ENCODE measurements around the gene EXOC7.
"Not testable (repeated sequence)": the region's sequence is repeated elsewhere in the genome, so short reads cannot be mapped to it uniquely, and the experiment has no call there.

The EXOC7 gene

DNA sequence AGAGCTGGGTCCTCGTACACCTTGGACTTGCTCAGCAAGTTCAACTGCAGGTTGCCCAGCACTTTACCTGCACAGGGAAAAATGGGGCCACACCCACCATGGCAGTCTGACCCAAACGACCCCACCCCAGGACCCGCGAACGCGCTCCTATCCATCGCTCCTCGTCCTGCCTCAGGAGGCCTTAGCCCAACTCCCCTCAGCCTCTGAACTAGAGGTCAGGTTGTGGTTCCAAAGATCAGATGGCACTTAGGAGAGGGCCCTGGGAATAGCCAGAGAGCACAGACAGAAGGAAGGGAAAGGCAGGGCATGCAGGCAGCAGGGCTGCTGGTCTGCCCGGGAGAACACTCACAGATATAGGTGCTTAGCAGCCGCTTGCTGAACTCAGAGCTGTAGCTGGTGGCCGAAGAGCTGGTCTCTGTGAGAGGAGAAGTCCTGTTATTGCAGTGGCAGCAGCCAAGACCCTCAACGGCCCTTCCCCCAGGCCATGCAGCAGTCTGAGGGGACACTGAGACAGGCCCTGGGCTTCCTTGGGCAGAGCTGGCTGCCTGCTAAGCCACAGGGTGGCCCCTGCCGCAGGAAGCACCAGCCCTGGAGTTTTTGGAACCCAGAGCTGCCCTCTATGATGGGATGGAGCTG lies 17.7 kb downstream of the EXOC7 start:
- DNase-seq = no peak

DNA sequence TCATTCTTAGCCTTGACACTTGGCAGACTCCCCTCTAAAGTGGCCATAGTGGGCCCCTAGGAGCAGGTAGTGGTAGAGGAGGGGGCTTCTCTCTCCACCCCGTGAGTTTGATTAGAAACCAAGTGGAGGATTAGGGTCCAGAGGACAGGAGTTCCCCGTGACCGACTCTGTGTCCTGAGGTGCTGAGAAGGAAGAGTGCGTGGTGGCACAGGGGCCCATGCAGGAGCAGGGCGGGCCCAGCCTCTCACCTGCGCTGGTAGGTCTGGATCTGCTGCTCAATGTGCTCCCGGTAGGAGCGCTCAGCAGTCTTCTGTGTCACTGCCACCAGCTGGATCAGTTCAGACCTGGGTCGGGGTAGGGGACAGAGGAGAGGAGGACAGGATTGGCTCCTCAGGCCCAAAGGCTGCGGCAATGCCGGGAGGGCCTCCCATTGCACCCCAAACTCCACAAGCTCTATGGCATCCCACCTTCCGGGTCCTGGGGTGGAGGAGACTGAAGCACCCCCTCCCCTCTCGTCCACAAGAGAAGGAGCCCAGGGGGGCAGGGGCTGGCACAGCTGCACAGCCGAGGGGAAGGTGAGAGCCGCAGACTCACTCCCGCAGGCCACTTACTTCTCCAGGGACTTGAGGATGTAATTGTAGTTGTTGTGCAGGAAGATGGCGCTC lies 18.4 kb downstream of the EXOC7 start:
- DNase-seq = no peak

DNA sequence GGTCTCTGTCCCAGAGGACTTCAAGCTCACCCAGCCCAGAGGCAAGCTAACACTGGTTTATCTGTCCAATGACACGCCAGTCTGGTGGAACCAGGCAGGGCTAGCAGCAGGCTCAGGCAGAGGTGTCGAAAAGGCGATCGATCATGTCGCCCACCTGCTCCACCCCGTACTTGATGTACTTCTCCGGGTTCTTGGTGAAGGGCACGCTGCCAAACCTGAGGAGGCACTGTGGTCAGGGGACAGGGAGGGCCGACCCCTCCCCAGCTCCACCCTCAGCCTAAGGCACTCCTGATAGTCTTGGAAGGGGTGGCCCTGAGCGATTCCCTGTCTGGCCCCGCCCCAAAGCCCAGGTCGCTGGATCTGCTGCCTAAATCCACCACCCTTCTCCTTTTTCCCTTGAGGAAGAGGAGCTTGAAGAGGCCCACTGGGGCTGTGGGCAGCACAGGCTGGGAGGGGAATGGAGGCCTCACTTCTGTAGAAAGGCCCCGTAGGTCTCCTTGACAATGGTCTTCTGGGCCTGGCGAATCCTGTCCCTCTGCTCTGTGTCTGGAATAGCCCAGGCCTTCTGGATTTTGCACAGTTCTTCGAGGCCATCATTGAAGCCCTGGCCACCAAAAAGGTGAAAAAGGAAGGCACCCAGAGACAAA lies 19.9 kb downstream of the EXOC7 start:
- DNase-seq = no peak

DNA sequence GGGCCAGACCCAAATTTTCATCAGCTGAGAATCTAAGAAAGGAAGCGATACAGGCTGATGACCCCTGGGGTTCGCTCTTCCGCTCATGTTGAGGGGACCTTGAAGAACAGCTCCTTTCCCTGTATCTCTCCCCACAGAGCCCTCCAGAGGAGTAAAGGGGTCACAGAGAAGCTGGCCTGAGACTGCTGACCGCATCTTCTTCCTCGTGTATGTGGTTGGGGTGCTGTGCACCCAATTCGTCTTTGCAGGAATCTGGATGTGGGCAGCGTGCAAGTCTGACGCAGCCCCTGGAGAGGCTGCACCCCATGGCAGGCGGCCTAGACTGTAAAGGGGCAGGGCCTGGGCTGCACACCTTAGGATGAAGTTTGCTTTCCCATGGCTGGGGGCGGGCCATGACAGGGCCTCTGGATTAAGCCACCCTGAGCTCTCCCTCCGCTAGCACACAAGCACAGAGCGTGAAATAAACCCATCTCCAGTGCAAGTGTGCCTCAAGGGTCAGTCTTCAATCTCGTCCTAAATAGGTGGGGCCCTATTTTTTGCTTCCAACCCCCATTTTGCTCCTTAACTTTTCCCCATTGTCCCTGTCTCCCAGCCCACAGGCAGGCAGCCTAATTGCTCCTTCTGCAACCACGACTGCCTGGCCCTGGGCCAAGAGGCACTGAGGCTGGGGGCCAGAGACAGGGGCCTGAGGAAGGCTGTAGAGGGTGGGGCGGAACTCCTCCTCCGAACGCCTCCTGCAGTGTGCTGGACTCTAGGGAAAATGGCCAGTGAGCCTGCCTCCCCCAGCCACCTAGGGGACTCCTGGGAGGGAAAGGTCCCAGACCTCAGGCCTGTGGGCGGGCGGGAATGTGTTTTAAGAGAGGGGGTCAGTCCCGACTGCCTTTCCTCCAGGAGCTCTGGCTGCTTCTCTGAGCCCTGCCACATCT lies 21.0 kb downstream of the EXOC7 start:
- no peak for DNase-seq

DNA sequence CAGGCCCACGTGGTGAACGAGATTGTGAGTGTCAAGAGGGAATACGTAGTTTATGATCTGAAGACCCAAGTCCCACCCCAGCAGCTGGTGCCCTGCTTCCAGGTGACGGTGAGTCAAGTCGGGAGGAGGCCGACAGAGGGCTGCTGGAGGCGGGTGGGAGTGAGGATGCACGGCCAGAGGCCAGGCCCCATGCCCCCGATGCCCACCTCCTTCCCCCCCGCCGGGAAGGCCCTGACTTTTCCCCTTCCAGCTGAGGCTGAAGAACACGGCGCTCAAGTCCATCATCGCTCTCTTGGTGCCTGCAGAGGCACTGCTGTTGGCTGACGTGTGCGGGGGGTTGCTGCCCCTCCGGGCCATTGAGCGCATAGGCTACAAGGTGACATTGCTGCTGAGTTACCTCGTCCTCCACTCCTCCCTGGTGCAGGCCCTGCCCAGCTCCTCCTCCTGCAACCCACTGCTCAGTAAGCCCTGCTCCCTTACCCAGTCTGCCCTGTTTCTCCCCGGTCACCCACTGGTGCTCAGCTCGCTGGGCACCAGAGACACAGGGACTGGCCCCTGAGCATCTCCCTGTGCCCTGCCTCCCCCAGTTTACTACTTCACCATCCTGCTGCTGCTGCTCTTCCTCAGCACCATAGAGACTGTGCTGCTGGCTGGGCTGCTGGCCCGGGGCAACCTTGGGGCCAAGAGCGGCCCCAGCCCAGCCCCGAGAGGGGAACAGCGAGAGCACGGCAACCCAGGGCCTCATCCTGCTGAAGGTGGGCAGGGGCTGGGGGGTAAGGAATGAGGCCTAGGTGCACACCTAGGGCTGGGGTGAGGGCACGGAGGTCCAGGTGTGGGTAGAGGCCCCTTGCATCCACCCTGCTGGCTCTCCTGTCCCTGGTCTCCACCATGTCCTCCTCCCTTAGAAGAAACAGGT lies 22.0 kb downstream of the EXOC7 start:
- DNase-seq = no peak

DNA sequence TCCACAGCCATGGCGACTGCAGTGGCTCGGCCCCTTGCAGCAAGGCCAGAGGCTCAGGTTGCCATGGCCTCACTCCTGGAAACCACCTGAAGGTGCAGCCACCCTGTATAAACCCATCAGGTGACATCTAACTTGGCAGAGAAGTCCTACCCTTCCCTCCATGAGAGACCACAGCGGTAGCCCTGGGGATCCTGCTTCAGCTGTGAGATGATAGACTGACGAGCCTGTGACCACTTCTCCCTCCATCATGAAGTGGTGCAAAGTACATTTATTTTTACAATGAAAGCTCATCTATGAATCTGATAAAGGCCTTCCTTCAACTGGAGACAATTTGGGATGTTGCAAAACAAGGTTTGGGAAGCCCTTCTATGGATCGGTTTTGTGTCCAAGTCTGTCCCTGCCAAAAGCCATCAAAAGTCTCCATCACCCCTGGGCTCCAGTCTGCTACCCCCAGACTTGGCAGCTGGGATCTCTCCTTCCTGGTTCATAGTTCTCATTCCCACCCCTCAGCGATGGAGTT lies 22.8 kb downstream of the EXOC7 start:
- DNase-seq = no peak

DNA sequence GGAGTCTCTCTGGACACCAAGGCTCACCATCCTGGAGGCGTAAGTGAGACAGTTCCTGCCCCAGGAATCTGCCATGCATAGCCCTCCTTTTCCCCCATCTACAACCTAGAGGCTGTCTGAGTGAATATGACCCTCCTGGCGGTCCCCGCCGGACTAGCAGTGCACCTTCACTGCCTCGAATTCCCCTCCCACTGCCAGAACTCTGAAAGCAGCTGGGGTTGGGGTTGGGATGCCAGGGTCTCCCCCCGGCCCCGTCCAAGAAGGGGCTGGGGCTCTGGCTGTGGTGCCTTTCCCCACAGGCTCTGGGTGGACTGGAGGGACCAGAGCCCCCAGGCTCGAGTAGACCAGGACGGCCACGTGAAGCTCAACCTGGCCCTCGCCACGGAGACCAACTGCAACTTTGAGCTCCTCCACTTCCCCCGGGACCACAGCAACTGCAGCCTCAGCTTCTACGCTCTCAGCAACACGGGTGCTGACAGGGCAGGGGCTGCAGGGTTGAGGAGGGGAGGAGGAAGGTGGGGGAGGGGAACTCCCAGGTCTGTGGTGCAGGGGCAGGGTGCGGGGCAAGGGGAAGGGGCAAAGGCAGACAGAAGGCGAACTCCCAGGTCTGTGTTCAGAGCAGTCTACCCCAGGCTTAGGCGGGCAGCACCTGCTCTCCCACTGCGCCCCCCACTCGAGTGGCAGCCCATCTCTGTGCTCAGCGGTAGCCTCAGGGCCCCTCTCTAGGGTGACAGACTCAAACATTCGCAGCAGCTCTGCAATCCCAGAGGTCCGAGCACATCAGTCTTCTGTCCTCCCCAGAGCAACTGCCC lies 23.4 kb downstream of the EXOC7 start:
- DNase-seq = no peak

DNA sequence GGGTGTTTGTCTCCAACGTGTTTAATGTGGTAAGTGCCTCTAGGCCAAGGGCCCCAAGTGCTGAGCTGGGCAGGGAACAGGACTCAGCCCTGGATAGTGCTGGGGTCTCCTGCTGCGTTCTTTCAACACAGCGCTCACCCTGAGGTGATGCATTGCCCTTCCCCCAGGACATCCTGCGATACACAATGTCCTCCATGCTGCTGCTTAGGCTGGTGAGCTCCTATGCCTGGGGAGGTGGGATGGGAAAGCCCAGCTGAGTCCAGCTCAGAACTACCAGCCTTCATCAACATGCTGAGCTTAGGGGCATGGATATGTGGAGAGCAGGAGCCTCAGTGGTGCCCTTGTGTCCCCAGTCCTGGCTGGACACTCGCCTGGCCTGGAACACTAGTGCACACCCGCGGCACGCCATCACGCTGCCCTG lies 24.0 kb downstream of the EXOC7 start:
- no peak for DNase-seq

DNA sequence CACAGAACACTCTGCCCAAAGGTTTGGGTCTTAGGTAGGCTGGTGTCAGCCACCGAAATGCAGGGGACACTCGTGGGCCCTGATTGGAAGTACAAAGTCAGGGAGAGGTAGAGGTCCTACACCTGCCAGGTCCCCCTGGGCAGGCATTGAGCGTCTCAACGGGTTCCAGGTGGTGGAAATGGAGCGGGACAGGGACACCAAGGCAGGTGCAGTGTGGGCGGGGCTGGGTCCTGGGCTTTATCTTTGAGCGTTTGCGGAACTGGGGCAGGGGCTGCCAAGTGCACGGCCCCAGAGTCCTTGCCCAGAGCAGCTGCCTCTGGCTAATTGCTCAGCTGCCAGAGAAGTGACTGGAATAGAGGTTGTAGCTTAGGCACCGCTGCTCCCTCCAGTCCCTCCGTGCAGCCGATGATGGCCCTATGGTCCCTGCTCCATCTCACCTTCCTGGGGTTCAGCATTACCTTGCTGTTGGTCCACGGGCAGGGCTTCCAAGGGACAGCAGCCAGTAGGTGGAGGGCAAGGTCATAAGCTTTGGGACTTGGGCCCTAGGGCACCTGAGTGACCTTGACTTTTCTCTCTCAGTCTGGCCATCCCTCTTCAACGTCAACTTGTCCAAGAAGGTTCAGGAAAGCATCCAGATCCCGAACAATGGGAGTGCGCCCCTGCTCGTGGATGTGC lies 24.6 kb downstream of the EXOC7 start, which contains the start of gene ZACN:
TSS of gene ZACN (plus strand) at position 323 of the 675 bp plus-strand sequence. CDS start at position 406, 83 bp downstream.
- DNase-seq = no peak

DNA sequence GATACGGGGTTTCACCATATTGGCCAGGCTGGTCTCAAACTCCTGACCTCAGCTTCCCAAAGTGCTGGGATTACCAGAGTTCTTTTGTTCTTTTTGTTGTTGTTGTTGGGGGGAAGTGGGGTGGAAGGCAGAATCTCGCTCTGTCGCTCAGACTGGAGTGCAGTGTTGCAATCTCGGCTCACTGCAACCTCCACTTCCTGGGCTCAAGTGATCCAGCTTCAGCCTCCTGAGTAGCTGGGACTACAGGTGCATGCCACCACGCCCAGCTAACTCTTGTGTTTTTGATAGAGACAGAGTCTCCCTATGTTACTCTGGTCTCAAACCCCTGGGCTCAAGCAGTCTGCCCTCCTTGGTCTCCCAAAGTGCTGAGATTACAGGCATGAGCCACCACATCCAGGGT lies 25.2 kb downstream of the EXOC7 start:
- DNase-seq = not testable (repeated sequence)

DNA sequence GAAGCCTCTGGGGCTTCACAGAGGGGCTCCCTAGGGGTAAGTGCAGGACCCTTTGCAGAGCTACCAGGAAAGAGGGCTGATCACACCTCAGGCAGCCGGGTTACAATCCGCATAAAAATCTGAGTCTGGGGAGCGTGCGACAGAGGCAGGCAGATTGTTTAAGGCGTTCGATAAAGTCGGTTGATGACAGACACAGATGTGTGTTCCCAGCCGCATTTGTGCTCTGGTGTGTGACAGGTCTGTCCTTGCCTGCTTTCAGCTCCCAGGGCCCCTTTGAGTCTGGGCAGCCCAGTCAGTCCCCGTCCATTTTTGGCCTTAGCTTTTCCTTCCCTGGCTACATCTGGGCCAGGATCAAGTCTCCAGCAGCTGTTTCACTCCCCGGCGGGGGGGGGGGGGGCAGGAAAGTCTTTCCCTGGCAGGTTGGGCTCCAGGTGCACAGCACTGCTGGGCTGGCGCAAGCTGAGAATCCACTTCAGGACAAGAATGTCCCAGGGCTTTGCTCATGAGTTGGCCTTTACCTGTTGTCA lies 25.9 kb downstream of the EXOC7 start:
- no peak for DNase-seq

DNA sequence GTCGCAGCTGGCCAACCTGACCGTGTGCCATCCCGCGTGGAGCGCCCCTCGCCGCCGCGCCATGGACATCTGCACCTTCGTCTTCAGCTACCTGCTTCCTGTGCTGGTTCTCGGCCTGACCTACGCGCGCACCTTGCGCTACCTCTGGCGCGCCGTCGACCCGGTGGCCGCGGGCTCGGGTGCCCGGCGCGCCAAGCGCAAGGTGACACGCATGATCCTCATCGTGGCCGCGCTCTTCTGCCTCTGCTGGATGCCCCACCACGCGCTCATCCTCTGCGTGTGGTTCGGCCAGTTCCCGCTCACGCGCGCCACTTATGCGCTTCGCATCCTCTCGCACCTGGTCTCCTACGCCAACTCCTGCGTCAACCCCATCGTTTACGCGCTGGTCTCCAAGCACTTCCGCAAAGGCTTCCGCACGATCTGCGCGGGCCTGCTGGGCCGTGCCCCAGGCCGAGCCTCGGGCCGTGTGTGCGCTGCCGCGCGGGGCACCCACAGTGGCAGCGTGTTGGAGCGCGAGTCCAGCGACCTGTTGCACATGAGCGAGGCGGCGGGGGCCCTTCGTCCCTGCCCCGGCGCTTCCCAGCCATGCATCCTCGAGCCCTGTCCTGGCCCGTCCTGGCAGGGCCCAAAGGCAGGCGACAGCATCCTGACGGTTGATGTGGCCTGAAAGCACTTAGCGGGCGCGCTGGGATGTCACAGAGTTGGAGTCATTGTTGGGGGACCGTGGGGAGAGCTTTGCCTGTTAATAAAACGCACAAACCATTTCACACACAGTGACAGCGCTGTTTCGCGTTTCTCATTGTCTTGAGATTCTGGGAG lies 26.6 kb downstream of the EXOC7 start:
- no peak for DNase-seq

DNA sequence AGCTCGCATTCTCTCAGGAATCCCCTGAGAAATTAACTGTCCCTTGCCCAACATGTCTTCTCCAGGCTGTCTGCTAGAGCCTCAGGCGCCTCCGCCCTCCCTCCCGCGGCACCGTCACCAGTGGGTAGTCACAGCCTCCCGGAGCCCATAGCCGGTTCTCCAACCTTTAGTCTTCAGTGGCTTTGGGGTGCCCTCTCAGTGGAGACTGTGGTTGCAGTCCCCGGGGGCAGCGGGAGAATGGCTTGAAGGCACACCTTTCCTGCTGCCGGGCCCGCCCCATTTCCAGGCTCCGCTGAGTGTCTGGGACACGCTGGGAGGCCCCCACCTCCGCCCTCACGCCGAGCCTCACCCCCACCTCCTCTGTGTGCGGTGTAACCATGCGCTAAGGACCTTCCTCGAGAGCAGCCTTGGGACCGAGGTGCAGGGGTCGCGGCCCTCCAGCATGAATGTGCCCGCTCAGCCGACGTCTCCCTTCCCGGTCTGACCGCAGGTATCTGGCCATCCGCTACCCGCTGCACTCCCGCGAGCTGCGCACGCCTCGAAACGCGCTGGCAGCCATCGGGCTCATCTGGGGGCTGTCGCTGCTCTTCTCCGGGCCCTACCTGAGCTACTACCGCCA lies 27.3 kb downstream of the EXOC7 start:
- DNase-seq = no peak

DNA sequence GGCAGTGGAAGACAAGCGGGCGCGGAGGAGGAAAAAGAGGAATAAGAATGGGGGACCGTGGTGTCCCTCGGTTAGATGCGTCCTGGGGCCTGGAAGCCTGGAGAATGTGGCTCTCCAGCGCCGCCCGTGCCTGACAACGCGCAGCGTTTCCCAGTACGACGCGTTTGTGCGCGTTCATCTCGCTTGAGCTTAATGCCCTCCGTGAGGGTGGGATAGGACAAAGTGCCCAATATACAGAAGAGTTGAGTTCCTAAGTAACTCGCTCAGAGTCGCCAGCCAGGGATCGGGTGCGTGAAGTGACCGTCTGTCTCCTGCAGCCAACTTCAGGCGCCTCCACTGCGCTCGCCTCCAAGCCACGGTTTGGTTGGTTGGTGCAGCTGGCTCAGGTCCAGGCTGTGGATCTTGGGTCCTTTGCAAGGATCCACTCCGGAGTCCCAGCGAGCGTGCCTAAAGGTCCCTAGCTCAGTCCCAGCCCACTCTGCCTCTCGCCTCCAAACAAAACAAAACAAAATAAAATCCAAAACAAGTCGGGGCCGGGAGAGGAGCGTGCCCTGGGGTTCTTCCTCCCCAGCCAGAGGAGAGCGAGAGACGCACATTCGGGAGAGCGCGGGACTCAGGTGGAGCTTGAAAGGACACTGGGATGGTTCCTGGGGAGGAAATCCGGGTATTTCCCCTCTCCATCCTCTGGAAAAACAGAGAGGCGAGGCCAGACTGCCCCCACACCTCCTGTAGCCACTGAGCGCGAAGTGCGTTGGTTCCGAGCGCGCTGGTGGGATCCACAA lies 28.0 kb downstream of the EXOC7 start:
- no peak for DNase-seq

DNA sequence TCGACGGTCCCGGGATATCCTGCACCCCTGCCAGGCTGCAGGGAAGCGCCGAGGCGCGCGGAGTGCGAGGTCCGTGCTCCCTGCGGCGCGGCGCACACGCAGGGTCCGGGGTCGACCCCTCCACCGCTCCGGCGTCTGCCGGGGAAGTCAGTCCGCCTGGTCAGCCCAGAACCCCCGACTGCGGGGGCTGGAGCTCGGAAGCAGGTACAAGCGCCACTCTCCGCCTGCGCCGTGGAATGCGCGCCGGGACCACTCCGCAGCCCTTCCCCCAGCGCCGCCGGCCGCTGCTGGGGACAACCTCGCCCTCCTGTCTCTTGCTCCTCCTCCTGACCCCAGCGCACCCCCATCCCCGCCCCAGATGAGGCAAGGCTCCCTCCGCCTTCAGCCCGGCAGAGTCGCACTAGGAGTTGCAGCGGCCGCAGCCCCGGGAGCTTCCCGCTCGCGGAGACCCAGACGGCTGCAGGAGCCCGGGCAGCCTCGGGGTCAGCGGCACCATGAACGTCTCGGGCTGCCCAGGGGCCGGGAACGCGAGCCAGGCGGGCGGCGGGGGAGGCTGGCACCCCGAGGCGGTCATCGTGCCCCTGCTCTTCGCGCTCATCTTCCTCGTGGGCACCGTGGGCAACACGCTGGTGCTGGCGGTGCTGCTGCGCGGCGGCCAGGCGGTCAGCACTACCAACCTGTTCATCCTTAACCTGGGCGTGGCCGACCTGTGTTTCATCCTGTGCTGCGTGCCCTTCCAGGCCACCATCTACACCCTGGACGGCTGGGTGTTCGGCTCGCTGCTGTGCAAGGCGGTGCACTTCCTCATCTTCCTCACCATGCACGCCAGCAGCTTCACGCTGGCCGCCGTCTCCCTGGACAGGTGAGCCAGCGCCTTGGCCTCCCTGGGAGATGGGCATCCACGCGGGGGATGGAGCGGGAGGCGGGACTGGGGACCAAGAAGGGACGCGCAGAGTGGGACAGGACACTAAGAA lies 28.9 kb downstream of the EXOC7 start, which contains the start of gene GALR2:
TSS of gene GALR2 (plus strand) at position 392 of the 974 bp plus-strand sequence. CDS start at position 495, 103 bp downstream.
- DNase-seq = no peak

DNA sequence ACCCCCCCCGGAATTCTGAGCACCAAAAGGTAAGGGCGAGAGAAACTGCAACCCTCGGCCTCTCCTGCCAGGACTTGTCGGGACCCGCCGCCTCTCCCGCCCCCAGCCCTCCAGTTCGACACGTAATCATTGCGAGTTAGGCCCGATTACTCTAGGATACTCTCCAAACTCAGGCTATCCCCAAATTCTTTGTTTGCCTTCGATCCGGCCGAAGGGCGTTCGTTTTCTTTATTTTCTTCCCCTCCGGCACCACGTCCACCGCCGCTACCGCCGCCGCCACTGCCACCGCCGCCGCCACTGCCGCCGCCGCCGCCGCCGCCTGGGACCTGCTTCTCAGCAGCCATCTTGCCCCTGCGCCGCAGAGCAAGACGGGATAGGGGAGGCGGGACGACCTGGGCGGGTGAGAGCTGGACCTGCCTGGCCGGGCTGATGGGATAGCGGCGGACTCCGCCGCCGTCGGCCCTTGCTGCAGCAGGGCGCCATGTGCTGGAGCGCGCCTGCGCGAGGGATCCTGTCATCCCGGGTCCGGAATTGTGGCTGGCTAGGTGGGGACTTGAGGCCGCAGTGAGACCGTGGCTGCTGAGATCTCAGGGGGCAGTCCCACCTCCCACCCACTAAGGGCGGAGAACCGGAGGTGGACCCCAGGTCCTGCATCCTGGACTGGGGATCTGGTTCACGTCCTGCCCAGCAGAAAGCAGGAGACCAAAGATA lies 31.3 kb downstream of the EXOC7 start, which contains the start of gene SRP68:
TSS of gene SRP68 (minus strand) at position 370 of the 711 bp plus-strand sequence. CDS start at position 344, 26 bp downstream.
- DNase-seq = peak; percentile 87

All from activated CD4-positive, CD25-positive, alpha-beta regulatory T cell treated with anti-CD3 and anti-CD28 coated beads, Interleukin-2, amount 50 U/mL, for 72 hours (primary cell).